HG03432 (cell line): ENCODE data around the gene SORBS2.

ENCODE experiments used
- ATAC-seq: cut with Tn5 transposase; IDR thresholded peaks from one replicate; pipeline ENCODE4 v1.9.1; 2021; ENCODE audit warnings: mild to moderate bottlenecking, moderate library complexity; ENCODE audit not compliant: unreplicated experiment

SORBS2 gene

GRCh38 chr4:185536411-185536709 lies 275.6 kb downstream of the SORBS2 start:
- ATAC-seq = no peak

- ATAC-seq = no peak
Measured at GRCh38 chr4:185535612-185536410, 276.2 kb downstream of the SORBS2 start.
